PC-9 (cell line): ENCODE data around the gene RGS13. TPM values are rescaled to one million over a fixed set of nuclear protein-coding genes. Genes with fewer than 3 reads are reported as not detected.
A peak's percentile ranks its signal among the peaks of the same experiment; 100 is the strongest.

Experiments used
- BruUV-seq: library from RNA; stranded (reverse); fragments of 400-500 nt; replicated peaks from 2 replicates; lab custom pipeline; 2021; lab: Mats Ljungman, UMichigan
- CTCF ChIA-PET: fragments of 300-600 bp; sonication (Branson Sonifier 250); formaldehyde crosslinking; loops from one replicate; lab custom pipeline; 2022; ENCODE audit warnings: antibody characterized with exemption; lab: Charles Lee
- POLR2A ChIA-PET: fragments of 300-600 bp; sonication (Branson Sonifier 250); formaldehyde crosslinking; loops from one replicate; lab custom pipeline; 2022; ENCODE audit warnings: antibody characterized with exemption; ENCODE audit not compliant: unreplicated experiment; lab: Charles Lee
- DNase-seq, 2 experiments: peaks; one replicate each; pipeline versions ENCODE4 v3.0.0 to v3.0.0-alpha.2; 2015 to 2022; ENCODE audit warnings: mixed read lengths in 1 of 2
- H2AFZ ChIP-seq: fragments of 200-600 bp; sonication (generic); 2 replicates; pipeline ENCODE4 v1.8.1; 2017; ENCODE audit warnings: antibody characterized with exemption
- H3F3A ChIP-seq: fragments of 200-600 bp; sonication (generic); 2 replicates; pipeline ENCODE4 v1.8.1; 2017; ENCODE audit warnings: antibody characterized with exemption, mild to moderate bottlenecking, low read depth; ENCODE audit not compliant: insufficient read depth
- H3K27ac ChIP-seq: fragments of 200-600 bp; sonication (generic); 2 replicates; pipeline ENCODE4 v1.6.1; 2016; ENCODE audit warnings: mixed run types
- H3K27me3 ChIP-seq: fragments of 200-600 bp; sonication (generic); 2 replicates; pipeline ENCODE4 v1.6.1; 2016; ENCODE audit warnings: low read depth, mixed run types; ENCODE audit not compliant: insufficient read depth
- H3K36me3 ChIP-seq: fragments of 200-600 bp; sonication (generic); 2 replicates; pipeline ENCODE4 v1.6.1; 2016; ENCODE audit warnings: low read depth, mixed run types
- H3K4me1 ChIP-seq: fragments of 200-600 bp; sonication (generic); replicated peaks from 2 replicates; pipeline ENCODE4 v1.6.1; 2016; ENCODE audit warnings: mixed run types; ENCODE audit not compliant: insufficient read depth
- H3K4me2 ChIP-seq: fragments of 200-600 bp; sonication (generic); 2 replicates; pipeline ENCODE4 v1.6.1; 2017; ENCODE audit warnings: mixed run types
- H3K4me3 ChIP-seq: fragments of 200-600 bp; sonication (generic); 2 replicates; pipeline ENCODE4 v1.6.1; 2016; ENCODE audit warnings: mixed run types
- H3K79me2 ChIP-seq: fragments of 200-600 bp; sonication (generic); 2 replicates; pipeline ENCODE4 v1.6.1; 2017; ENCODE audit warnings: low read depth, mixed run types
- H3K9me2 ChIP-seq: fragments of 200-600 bp; sonication (generic); 2 replicates; pipeline ENCODE4 v1.8.1; 2017; ENCODE audit warnings: mild to moderate bottlenecking; ENCODE audit not compliant: insufficient read depth
- H3K9me3 ChIP-seq: fragments of 200-600 bp; sonication (generic); 2 replicates; pipeline ENCODE4 v1.8.1; 2016; ENCODE audit warnings: low read depth; ENCODE audit not compliant: insufficient read depth
- H4K20me1 ChIP-seq: fragments of 200-600 bp; sonication (generic); 2 replicates; pipeline ENCODE4 v1.8.1; 2017; ENCODE audit not compliant: insufficient read depth
- EZH2 ChIP-seq: fragments of 200-600 bp; sonication (generic); IDR thresholded peaks from 2 replicates; pipeline ENCODE4 v1.8.0; 2017; ENCODE audit warnings: antibody characterized with exemption, low read depth
- intact Hi-C: fragments of 100-400 bp; cut with micrococcal nuclease; formaldehyde crosslinking; loops from one replicate; pipeline ENCODE4 v1.10.0; 2022; ENCODE audit not compliant: unreplicated experiment
- total RNA-seq: library from RNA; stranded (reverse); gene quantifications from 2 replicates; pipeline ENCODE4 v1.2.3, GENCODE V29; 2021
- TF ChIP-seq, protein P1 (sequence below): fragments of 200-600 bp; sonication (generic); conservative IDR thresholded peaks from 2 replicates; pipeline ENCODE4 v1.6.1; 2017; ENCODE audit warnings: mixed run types, antibody characterized with exemption, mild to moderate bottlenecking, moderate library complexity

Gene RGS13
- total RNA-seq, 1 experiment from 2014 or later: not detected

DNA sequence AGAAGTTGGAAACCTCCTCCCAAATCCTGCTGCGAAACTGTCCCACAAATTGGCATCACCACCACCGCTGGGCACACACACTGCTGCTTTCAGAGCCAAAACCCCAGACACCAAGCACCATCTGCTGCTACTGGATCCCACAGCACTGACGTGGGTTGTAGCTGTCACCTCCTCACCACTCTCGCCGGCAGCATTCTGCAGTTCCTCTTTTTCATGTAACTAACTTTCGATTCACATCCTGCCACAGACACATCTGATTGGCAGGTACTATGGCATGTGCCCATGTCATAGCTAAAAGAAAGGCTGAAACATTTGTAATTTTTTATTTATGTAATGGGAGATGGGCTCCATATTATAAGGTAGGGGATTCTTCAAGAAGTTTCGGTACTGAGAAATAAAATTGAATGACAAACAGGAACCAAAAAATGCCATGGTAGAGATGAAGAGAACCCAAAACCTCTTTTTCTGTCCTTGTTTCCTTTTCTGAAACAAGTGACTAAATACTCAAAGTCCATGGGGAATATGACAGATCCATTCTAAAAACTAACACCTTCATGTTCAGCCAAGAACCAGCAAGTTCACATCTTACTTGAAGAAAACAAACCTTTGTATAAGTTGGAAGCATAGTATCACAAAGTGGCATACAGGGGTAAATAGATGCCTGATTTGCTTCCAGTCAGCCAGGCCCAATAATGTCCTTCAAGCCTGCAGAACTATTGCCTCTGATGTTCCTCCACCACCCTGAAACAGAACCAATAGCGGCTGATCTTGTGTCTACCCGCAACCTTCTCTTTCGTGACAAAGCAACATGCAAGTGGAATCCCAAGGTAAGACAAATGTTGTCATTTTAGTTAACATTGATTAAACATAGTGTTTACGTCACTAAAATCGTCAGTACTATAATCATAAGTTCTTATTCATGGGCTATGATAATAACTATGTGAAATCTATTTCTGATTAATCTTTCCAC is 26.6 kb upstream of the RGS13 start:
- Histone ChIP-seq H3K36me3 (no peaks in the 10 kb centered on the region), H3K27ac (no peak overlapping the region), H3K4me2 (no peak overlapping the region), H3K79me2 (no peaks in the 10 kb centered on the region), H3K9me2 (no peaks in the 10 kb centered on the region), H3F3A (peaks cover 5% of the 10 kb centered on the region; the same call in 1 of the 2 replicates), H3K4me3 (no peak overlapping the region), H4K20me1 (no peaks in the 10 kb centered on the region), H3K4me1 (peaks cover 7% of the 10 kb centered on the region), H3K9me3 (no peaks in the 10 kb centered on the region; the same call in 1 of the 2 replicates), H2AFZ (no peak overlapping the region), H3K27me3 (no peaks in the 10 kb centered on the region)
- ChIA-PET POLR2A (no interaction called here), CTCF (interaction anchor here (0.6 kb wide), 1 partner anchor 129 kb away, joined by 3 read pairs; no protein-coding TSS in a partner anchor)
- BruUV-seq: no TSS peak
- no peak for DNase-seq
- intact Hi-C loops: loop anchor here (1.0 to 10.0 kb wide), 3 partner anchors 132 to 405 kb away; partner anchors contain the start of gene RGS2
- TF ChIP-seq, protein P1, sequence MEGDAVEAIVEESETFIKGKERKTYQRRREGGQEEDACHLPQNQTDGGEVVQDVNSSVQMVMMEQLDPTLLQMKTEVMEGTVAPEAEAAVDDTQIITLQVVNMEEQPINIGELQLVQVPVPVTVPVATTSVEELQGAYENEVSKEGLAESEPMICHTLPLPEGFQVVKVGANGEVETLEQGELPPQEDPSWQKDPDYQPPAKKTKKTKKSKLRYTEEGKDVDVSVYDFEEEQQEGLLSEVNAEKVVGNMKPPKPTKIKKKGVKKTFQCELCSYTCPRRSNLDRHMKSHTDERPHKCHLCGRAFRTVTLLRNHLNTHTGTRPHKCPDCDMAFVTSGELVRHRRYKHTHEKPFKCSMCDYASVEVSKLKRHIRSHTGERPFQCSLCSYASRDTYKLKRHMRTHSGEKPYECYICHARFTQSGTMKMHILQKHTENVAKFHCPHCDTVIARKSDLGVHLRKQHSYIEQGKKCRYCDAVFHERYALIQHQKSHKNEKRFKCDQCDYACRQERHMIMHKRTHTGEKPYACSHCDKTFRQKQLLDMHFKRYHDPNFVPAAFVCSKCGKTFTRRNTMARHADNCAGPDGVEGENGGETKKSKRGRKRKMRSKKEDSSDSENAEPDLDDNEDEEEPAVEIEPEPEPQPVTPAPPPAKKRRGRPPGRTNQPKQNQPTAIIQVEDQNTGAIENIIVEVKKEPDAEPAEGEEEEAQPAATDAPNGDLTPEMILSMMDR: no peak
- no peak for TF ChIP-seq EZH2

DNA sequence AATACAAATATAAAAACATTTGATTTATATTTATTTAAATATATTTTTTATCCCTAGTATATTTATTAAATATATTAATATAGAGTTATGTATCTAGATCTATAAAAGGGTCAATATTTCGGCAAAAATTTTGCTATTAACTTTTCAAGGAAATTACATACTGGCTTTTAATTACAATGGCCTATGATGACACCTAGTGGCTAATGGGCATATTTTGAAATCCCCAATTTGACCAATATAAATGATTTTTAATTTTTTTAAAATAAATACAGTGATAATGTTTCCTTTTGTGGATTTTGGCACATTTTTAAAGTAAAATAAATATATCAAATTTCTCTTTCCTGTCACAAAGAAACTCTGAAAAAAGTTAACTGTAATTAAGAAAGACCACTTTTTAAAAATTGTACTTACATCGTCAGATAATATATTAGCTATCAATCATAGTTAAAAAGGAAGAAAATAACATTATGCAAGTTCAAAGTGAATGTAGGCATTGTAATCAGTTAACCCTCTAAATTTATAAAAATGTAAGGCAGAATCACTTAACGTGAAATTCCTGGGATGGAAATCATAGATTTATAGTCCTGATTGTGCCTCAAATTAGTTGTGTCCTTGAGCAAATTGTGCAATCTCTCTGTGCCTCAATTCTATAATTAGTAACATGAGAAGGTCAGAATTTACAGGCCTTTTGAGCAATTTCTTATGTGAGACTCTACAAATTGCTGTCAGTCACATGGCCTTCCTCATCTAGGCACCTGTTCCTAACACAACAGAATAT is 25.6 kb upstream of the RGS13 start:
- peak in 1 of 2 experiments; percentile 37 for DNase-seq
- Histone ChIP-seq H3K4me3 (no peak overlapping the region), H4K20me1 (no peaks in the 10 kb centered on the region), H3K27me3 (no peaks in the 10 kb centered on the region), H3K79me2 (no peaks in the 10 kb centered on the region), H3F3A (peaks cover 5% of the 10 kb centered on the region; the same call in 1 of the 2 replicates), H3K27ac (no peak overlapping the region), H3K4me1 (peaks cover 7% of the 10 kb centered on the region), H3K36me3 (no peaks in the 10 kb centered on the region), H3K9me2 (no peaks in the 10 kb centered on the region), H3K9me3 (no peaks in the 10 kb centered on the region; the same call in 1 of the 2 replicates), H3K4me2 (no peak overlapping the region), H2AFZ (no peak overlapping the region)
- intact Hi-C loops: loop anchor here (1.0 to 10.0 kb wide), 3 partner anchors 133 to 404 kb away; partner anchors contain the start of gene RGS2
- ChIA-PET POLR2A (no interaction called here), CTCF (no interaction called here)
- BruUV-seq: no TSS peak
- no peak for TF ChIP-seq EZH2
- TF ChIP-seq, protein P1: peak; percentile 69

GRCh38 chr1:192615055-192615454 is 20.9 kb upstream of the RGS13 start:
- no peaks in the 10 kb centered on the region for H3K79me2 ChIP-seq
- H3K4me1 ChIP-seq: peaks cover 7% of the 10 kb centered on the region
- H2AFZ ChIP-seq: no peak overlapping the region
- no peaks in the 10 kb centered on the region; the same call in 1 of the 2 replicates for H3K9me2 ChIP-seq
- TF ChIP-seq, protein P1: no peak
- no peak for TF ChIP-seq EZH2
- no TSS peak for BruUV-seq
- H3K36me3 ChIP-seq: no peaks in the 10 kb centered on the region
- no peaks in the 10 kb centered on the region for H3K27me3 ChIP-seq
- POLR2A ChIA-PET: no interaction called here
- no peaks in the 10 kb centered on the region for H4K20me1 ChIP-seq
- no peak overlapping the region for H3K4me2 ChIP-seq
- H3F3A ChIP-seq: peaks cover 5% of the 10 kb centered on the region; the same call in 1 of the 2 replicates
- no peak for DNase-seq
- H3K27ac ChIP-seq: no peak overlapping the region
- CTCF ChIA-PET: no interaction called here
- H3K4me3 ChIP-seq: no peak overlapping the region
- intact Hi-C loops: loop anchor here (10.0 kb wide), 2 partner anchors 190 to 400 kb away; partner anchors contain the start of gene RGS2
- no peaks in the 10 kb centered on the region; the same call in 1 of the 2 replicates for H3K9me3 ChIP-seq
